Activated naive CD4-positive, alpha-beta T cell treated with anti-CD3 and anti-CD28 coated beads for 36 hours (primary cell): ENCODE data around the gene ACKR2. TPM values are rescaled to one million over a fixed set of nuclear protein-coding genes. Genes with fewer than 3 reads are reported as not detected.

Experiments used
- CTCF ChIA-PET: fragments of 350-600 bp; sonication (Branson Sonifier 250); formaldehyde crosslinking; loops from one replicate; lab custom pipeline; 2021; ENCODE audit warnings: antibody characterized with exemption; lab: Charles Lee
- DNase-seq: peaks from one replicate; pipeline ENCODE4 v3.0.0-alpha.2; 2020
- H3K27ac Mint-ChIP-seq: one replicate; pipeline ENCODE4 v1.8.0; 2021; ENCODE audit warnings: mild to moderate bottlenecking, mixed read lengths
- H3K27me3 Mint-ChIP-seq: one replicate; pipeline ENCODE4 v1.8.0; 2021; ENCODE audit warnings: low read depth, mixed read lengths
- H3K36me3 Mint-ChIP-seq: one replicate; pipeline ENCODE4 v1.8.0; 2021; ENCODE audit warnings: low read depth, mixed read lengths
- H3K4me1 Mint-ChIP-seq: one replicate; pipeline ENCODE4 v1.8.0; 2021; ENCODE audit warnings: low read depth, mixed read lengths
- H3K4me3 Mint-ChIP-seq: one replicate; pipeline ENCODE4 v1.8.0; 2021; ENCODE audit warnings: mild to moderate bottlenecking, moderate library complexity, mixed read lengths
- H3K9me3 Mint-ChIP-seq: one replicate; pipeline ENCODE4 v1.8.0; 2021; ENCODE audit warnings: mixed read lengths
- intact Hi-C: fragments of 100-400 bp; cut with micrococcal nuclease; formaldehyde crosslinking; loops from one replicate; pipeline ENCODE4 v1.15.1; 2023
- total RNA-seq, 2 experiments: library from RNA; stranded (reverse); gene quantifications; one replicate each; pipeline ENCODE4 v1.2.3, GENCODE V29; 2021

ACKR2 gene
- total RNA-seq, 2 experiments from 2014 or later, result 0.42 to 0.76 TPM

DNA sequence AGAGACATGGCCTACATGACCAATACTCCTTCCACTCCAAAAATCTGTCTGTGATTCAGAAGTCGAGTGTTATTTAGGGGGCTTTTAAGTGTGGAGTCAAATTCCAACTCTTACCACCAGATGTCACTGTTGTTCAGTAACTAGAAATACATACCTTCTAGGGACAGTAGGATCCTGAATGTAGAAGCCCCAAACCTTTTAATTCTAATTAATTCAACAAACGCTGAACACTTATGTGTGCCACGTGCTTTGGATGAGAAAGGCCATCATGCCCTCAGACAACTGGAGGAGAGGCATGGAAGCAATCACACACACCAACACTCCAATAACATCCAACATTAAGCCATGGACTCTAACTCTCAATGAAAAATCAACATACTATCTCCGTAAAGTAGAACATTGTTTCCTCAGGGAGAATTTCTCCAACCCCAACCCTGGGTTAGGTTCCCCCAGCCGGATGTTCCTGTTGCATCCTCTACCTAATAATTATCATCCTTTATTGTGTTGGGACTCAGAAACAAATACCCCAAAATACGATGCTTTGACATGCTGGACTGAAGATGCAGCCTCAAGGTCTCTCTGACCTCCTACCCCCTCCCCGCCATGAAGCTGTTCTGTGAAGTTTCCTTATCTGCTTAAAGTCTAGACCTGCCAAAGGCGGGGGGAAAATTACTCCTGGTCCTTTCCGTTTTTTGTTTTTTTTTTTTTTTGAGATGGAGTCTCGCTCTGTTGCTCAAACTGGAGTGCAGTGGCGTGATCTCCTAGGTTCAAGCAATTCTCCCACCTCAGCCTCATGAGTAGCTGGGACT lies 28.1 kb upstream of the ACKR2 start:
- no peaks in the 10 kb centered on the region for H3K27me3 Mint-ChIP-seq
- H3K4me1 Mint-ChIP-seq, result no peaks in the 10 kb centered on the region
- peaks cover 2% of the 10 kb centered on the region for H3K36me3 Mint-ChIP-seq
- intact Hi-C loops, result loop anchor here (1.0 to 5.0 kb wide), 4 partner anchors 50 to 291 kb away; no protein-coding TSS in a partner anchor
- no peak overlapping the region for H3K4me3 Mint-ChIP-seq
- no peak overlapping the region for H3K27ac Mint-ChIP-seq
- peak; percentile 22 for DNase-seq
- CTCF ChIA-PET, result interaction anchor here (0.7 to 3.3 kb wide), 11 partner anchors 12 to 516 kb away, joined by 3 to 19 read pairs (median 4); no protein-coding TSS in a partner anchor
- no peaks in the 10 kb centered on the region for H3K9me3 Mint-ChIP-seq

DNA sequence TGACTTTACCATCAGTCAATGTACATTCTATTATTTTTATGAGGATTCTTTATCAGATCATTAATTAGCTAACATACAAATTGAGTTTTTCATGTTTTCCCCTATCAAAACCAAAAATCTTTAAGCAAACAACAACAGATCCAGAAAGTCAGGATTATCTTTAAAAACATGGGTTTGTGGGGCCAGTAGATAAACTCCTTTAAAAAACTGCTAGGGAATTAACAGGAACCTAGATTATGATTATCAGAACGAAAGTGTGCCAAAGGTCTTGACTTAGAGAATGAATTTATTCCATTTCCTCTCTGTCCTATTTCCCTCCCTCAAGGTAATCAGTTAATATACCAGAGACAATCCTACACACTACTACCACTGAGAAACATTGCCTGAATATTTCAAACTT lies 23.0 kb upstream of the ACKR2 start:
- no peak overlapping the region for H3K27ac Mint-ChIP-seq
- no peak overlapping the region for H3K4me3 Mint-ChIP-seq
- H3K36me3 Mint-ChIP-seq, result peaks cover 9% of the 10 kb centered on the region
- H3K4me1 Mint-ChIP-seq, result peaks cover 6% of the 10 kb centered on the region
- intact Hi-C loops, result no loop called here
- no peaks in the 10 kb centered on the region for H3K9me3 Mint-ChIP-seq
- CTCF ChIA-PET, result interaction anchor here (0.6 kb wide), 1 partner anchor 220 kb away, joined by 3 read pairs; no protein-coding TSS in a partner anchor
- no peak for DNase-seq
- no peaks in the 10 kb centered on the region for H3K27me3 Mint-ChIP-seq

DNA sequence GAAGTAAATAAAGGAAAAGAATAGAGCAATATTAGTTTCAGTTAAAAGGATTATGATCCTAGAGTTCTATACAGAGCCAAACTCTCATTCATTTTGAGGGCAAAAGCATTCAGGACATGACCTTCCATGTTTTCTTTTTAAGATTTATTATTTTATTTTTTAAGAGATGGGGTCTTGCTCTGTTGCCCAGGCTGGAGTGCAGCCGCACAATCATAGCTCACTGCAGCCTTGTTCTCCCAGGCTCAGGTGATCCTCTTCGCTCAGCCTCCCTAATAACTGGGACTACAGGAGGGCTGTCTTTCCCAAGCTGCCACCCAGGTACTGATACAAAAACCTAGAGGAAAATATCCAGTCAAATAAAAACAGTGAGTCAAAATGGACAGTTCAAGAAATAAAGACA lies 22.6 kb upstream of the ACKR2 start:
- Mint-ChIP-seq H3K4me3 (no peak overlapping the region), H3K27ac (no peak overlapping the region), H3K36me3 (peaks cover 9% of the 10 kb centered on the region), H3K27me3 (no peaks in the 10 kb centered on the region), H3K4me1 (peaks cover 6% of the 10 kb centered on the region), H3K9me3 (no peaks in the 10 kb centered on the region)
- DNase-seq, result no peak
- CTCF ChIA-PET, result interaction anchor here (0.6 kb wide), 1 partner anchor 220 kb away, joined by 3 read pairs; no protein-coding TSS in a partner anchor
- intact Hi-C loops, result no loop called here

DNA sequence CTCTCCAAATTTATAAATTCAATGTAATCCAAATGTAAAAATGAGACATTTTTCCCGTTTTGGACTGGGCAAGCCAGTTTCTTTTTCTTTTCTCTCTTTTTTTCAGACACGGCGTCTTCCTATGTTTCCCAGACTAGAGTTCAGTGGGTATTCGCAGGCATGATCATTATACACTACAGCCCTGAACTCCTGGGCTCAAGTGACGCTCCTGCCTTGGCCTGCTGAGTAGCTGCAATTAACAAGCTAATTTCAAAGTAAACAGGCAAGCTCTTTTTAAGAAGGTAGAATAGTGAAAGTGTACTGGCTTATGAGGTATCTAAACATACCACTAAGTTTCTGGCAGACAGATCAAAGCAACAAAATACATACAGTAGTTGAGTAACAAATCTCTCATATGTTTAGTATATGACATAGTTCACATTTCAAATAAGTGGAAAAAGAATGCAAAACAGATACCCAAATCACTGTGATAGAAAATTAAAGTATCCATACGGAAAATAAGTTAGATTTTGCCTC lies 18.5 kb upstream of the ACKR2 start:
- peaks cover 11% of the 10 kb centered on the region for H3K4me1 Mint-ChIP-seq
- H3K27me3 Mint-ChIP-seq, result no peaks in the 10 kb centered on the region
- intact Hi-C loops, result no loop called here
- no peak overlapping the region for H3K4me3 Mint-ChIP-seq
- H3K27ac Mint-ChIP-seq, result no peak overlapping the region
- peaks cover 17% of the 10 kb centered on the region for H3K36me3 Mint-ChIP-seq
- DNase-seq, result no peak
- CTCF ChIA-PET, result no interaction called here
- no peaks in the 10 kb centered on the region for H3K9me3 Mint-ChIP-seq

DNA sequence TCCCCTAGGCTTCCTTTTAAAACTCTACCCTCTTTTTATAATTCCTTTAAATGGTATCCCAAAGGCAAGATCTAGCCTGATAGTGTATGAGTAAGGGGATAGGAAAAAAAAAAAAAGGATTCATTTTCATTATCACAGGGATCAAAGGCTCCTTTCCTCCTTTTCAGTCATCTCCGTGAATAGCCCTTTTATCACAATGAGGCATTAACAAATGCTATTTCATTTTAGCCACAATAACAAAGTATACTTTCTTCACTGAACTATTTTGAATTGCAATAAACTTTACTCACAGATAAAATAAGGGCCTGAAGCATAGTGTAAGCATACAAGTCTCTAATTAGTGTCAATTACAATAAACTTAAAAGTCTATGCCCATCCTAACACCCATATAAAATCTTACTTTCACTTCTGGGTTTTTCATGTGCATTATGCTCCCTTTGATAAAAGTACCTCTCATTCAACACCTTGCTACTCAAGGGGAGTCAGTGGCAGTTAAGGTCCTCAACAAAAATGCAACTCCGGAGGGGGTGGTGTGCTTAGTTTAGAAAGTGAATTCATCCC lies 13.5 kb upstream of the ACKR2 start:
- H3K36me3 Mint-ChIP-seq, result peaks cover 20% of the 10 kb centered on the region
- H3K27me3 Mint-ChIP-seq, result no peaks in the 10 kb centered on the region
- H3K4me3 Mint-ChIP-seq, result no peak overlapping the region
- intact Hi-C loops, result no loop called here
- H3K27ac Mint-ChIP-seq, result no peak overlapping the region
- H3K9me3 Mint-ChIP-seq, result no peaks in the 10 kb centered on the region
- DNase-seq, result no peak
- H3K4me1 Mint-ChIP-seq, result peaks cover 26% of the 10 kb centered on the region
- CTCF ChIA-PET, result interaction anchor here (1.3 kb wide), 1 partner anchor 16 kb away, joined by 7 read pairs; no protein-coding TSS in a partner anchor

DNA sequence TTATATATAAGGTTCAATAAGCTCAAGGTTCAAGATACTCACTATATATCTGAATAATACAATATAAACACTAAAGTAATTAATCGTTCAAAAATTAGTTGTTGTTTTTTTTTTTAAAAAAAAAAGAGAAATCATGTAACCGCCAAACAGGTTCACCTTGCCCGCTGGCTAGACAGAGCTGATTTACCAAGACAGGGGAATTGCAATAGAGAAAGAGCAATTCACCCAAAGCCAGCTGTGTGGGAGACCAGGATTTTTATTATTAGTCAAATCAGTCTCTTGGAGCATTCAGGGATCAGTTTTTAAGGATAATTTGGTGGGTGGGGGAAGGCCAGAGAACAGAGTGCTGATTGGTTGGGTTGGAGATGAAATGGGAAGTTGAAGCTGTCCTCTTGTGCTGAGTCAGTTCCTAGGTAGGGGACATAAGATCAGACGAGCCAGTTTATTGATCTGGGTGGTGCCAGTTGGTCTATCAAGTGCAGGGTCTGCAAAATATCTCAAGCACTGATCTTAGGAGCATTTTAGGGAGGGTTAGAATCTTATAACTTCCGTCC lies 12.8 kb upstream of the ACKR2 start:
- intact Hi-C loops, result no loop called here
- peaks cover 29% of the 10 kb centered on the region for H3K4me1 Mint-ChIP-seq
- DNase-seq, result no peak
- CTCF ChIA-PET, result interaction anchor here (1.3 kb wide), 1 partner anchor 17 kb away, joined by 7 read pairs; no protein-coding TSS in a partner anchor
- H3K27ac Mint-ChIP-seq, result no peak overlapping the region
- no peaks in the 10 kb centered on the region for H3K9me3 Mint-ChIP-seq
- no peaks in the 10 kb centered on the region for H3K27me3 Mint-ChIP-seq
- peaks cover 16% of the 10 kb centered on the region for H3K36me3 Mint-ChIP-seq
- H3K4me3 Mint-ChIP-seq, result no peak overlapping the region

DNA sequence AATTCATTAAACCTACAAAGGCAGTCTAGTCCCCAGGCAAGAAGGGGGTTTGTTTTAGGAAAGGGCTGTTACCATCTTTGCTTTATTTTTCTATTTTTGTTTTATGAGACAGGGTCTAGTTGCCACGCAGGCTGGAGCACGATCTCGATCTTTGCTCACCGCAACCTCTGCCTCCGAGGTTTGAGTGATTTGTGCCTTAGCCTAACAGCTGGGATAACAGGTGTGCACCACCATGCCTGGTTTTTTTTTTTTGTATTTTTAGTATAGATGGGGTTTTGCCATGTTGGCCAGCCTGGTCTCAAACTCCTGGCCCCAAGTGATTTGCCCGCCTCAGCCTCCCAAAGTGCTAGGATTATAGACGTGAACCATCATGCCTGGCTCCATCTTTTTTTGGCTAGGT lies 9.9 kb upstream of the ACKR2 start:
- CTCF ChIA-PET, result interaction anchor here (0.7 to 1.5 kb wide), 4 partner anchors 19 to 112 kb away, joined by 3 to 4 read pairs (median 4); no protein-coding TSS in a partner anchor
- H3K27ac Mint-ChIP-seq, result no peak overlapping the region
- H3K27me3 Mint-ChIP-seq, result no peaks in the 10 kb centered on the region
- H3K4me3 Mint-ChIP-seq, result no peak overlapping the region
- H3K36me3 Mint-ChIP-seq, result peaks cover 12% of the 10 kb centered on the region
- DNase-seq, result no peak
- intact Hi-C loops, result no loop called here
- peaks cover 46% of the 10 kb centered on the region for H3K4me1 Mint-ChIP-seq
- no peaks in the 10 kb centered on the region for H3K9me3 Mint-ChIP-seq

DNA sequence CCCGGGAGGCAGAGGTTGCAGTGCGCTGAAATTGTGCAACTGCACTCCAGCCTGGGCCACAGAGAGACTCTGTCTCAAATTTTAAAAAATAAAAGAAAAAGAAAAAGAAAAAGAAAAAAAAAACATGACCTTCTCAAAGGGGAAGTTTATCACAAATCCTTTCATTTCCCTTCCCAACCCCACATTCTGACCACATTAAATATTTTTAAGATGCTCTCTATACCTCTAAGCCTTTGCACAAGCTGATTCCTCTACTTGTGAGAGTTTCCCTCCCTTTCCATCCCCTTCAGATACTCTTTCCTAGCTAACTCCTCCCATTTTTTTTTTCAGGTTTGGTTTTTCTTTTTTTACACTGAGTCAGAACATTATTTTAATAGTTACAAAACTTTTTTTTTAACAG lies 9.0 kb upstream of the ACKR2 start:
- intact Hi-C loops, result loop anchor here (5.0 to 10.0 kb wide), 3 partner anchors 218 to 822 kb away; partner anchors contain the start of genes ANO10, POMGNT2 and SEC22C

DNA sequence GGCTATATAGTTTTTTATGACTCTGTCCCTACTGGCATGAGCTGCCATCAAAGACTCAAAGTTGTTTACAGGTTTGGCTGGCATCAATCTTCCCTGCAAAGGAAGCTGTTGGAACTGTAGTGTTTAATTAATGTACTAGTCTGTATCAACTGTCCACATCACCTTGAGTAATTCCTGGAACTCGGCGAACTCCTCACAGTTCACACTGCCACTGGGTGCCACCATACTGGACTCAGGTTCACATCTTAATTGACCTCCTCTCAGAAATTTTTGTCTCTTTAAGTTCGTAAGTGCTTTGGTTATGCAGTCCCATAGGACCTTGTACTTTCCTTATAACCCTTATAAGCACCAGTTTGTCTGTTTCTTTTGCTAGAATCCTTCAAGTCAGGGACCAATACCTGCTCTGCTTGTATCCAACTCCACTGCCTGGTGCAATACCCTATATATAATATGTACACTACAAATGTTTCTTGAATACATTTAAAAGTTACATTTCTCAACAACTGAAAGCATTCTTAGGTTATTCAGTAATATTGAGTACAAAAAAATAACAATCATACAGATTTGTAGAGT lies 8.1 kb upstream of the ACKR2 start:
- Mint-ChIP-seq H3K27me3 (peaks cover 7% of the 10 kb centered on the region), H3K27ac (no peak overlapping the region), H3K9me3 (no peaks in the 10 kb centered on the region), H3K4me1 (peaks cover 46% of the 10 kb centered on the region), H3K4me3 (no peak overlapping the region), H3K36me3 (peaks cover 12% of the 10 kb centered on the region)
- no peak for DNase-seq
- intact Hi-C loops, result loop anchor here (5.0 to 10.0 kb wide), 3 partner anchors 219 to 821 kb away; partner anchors contain the start of genes ANO10, POMGNT2 and SEC22C
- CTCF ChIA-PET, result interaction anchor here (1.1 to 1.5 kb wide), 2 partner anchors 32 to 38 kb away, joined by 3 to 4 read pairs; no protein-coding TSS in a partner anchor

More for the DNA sequence above, 9.0 kb upstream of the ACKR2 start:
- CTCF ChIA-PET, result interaction anchor here (0.6 to 1.5 kb wide), 6 partner anchors 20 to 395 kb away, joined by 3 to 6 read pairs (median 4); no protein-coding TSS in a partner anchor
- H3K9me3 Mint-ChIP-seq, result no peaks in the 10 kb centered on the region
- no peaks in the 10 kb centered on the region for H3K27me3 Mint-ChIP-seq
- H3K36me3 Mint-ChIP-seq, result peaks cover 12% of the 10 kb centered on the region
- peaks cover 50% of the 10 kb centered on the region for H3K4me1 Mint-ChIP-seq
- DNase-seq, result no peak
- H3K27ac Mint-ChIP-seq, result no peak overlapping the region
- H3K4me3 Mint-ChIP-seq, result no peak overlapping the region

DNA sequence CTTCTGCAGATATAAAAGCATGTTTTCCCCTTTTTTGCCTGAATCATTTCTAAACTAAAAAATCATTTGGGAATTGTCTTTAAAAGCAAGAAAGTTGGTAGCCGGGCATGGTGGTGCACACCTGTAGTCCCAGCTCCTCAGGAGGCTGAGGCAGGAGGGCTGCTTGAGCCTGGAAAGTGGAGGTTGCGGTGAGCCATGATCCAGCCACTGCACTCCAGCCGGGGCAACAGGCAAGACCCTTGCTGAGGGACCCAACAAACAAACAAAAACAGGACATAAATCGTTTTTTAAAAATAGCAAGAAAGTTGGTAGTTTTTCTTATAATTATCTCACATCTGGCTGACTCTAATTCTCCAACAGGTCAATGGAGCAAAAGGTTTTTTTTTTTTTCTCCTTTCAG lies 7.5 kb upstream of the ACKR2 start:
- H3K27ac Mint-ChIP-seq, result no peak overlapping the region

DNA sequence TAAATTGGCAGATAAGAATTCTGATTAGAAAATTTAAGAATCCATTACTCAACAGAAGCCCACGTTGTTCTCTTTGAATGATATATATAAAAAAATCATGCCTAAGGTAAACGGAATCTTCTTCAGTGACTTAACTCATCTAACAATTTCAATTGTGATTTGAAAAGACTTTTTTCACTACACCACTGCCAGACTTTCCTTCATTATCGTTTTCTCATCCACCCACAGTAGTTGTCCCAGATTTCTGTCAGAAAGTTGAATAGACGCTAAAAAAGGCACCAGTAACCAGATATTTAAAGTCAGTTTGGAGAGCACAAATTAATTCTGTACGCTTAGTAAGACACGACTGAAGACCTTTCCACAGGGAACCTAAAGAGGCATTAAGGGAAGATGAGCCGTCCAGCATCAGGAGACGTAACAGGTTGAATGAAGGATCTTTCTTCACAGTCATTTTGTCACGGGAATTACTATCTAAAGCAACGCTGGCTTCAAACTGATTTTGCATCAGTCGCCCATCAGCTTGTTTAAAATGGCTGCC lies 6.3 kb upstream of the ACKR2 start:
- CTCF ChIA-PET, result interaction anchor here (0.8 to 1.4 kb wide), 3 partner anchors 8 to 37 kb away, joined by 3 to 6 read pairs (median 3); no protein-coding TSS in a partner anchor
- DNase-seq, result no peak
- Mint-ChIP-seq H3K36me3 (peaks cover 10% of the 10 kb centered on the region), H3K4me1 (peaks cover 43% of the 10 kb centered on the region), H3K9me3 (no peaks in the 10 kb centered on the region), H3K27ac (no peak overlapping the region), H3K27me3 (peaks cover 9% of the 10 kb centered on the region), H3K4me3 (peak overlapping the region; percentile 96)
- intact Hi-C loops, result loop anchor here (5.0 to 10.0 kb wide), 3 partner anchors 221 to 819 kb away; partner anchors contain the start of genes ANO10, POMGNT2 and SEC22C

More for the DNA sequence above, 7.5 kb upstream of the ACKR2 start:
- H3K27me3 Mint-ChIP-seq, result peaks cover 9% of the 10 kb centered on the region
- CTCF ChIA-PET, result no interaction called here
- H3K4me1 Mint-ChIP-seq, result peaks cover 43% of the 10 kb centered on the region
- no peaks in the 10 kb centered on the region for H3K9me3 Mint-ChIP-seq
- no peak for DNase-seq
- intact Hi-C loops, result loop anchor here (5.0 to 10.0 kb wide), 3 partner anchors 219 to 821 kb away; partner anchors contain the start of genes ANO10, POMGNT2 and SEC22C
- no peak overlapping the region for H3K4me3 Mint-ChIP-seq
- H3K36me3 Mint-ChIP-seq, result peaks cover 10% of the 10 kb centered on the region
